K562 (cell line): ENCODE results near the gene DLAT. TPM values are rescaled to one million over a fixed set of nuclear protein-coding genes. Genes with fewer than 3 reads are reported as not detected.

Experiments
- ARID1B ChIP-seq: fragments of 450-650 bp; IDR thresholded peaks from 2 replicates; pipeline ENCODE4 v1.6.1; 2016; ENCODE audit warnings: antibody characterized with exemption, mild to moderate bottlenecking, inconsistent platforms
- DMBX1 ChIP-seq: fragments of 250-450 bp; sonication (Bioruptor Pico); IDR thresholded peaks from 2 replicates; pipeline ENCODE4 v1.8.0; 2022; ENCODE audit warnings: inconsistent platforms, mild to moderate bottlenecking, moderate library complexity, borderline replicate concordance
- HDAC8 ChIP-seq: fragments of 450-650 bp; IDR thresholded peaks from 2 replicates; pipeline ENCODE4 v1.6.1; 2016; ENCODE audit warnings: mild to moderate bottlenecking, missing genetic modification characterization, moderate library complexity, missing compliant biosample characterization
- KLF10 ChIP-seq: fragments of 250-450 bp; sonication (Bioruptor Pico); IDR thresholded peaks from 2 replicates; pipeline ENCODE4 v1.6.1; 2021; ENCODE audit warnings: matching md5 sums
- MIER1 ChIP-seq: fragments of 450-650 bp; IDR thresholded peaks from 2 replicates; pipeline ENCODE4 v1.6.1; 2016; ENCODE audit warnings: antibody characterized with exemption, mild to moderate bottlenecking, low read depth
- MTA2 ChIP-seq: fragments of 450-650 bp; IDR thresholded peaks from 2 replicates; pipeline ENCODE4 v1.6.1; 2016; ENCODE audit warnings: low read depth
- MXD1 ChIP-seq: fragments of 250-450 bp; sonication (Bioruptor Pico); IDR thresholded peaks from 2 replicates; pipeline ENCODE4 v1.8.0; 2021; ENCODE audit warnings: borderline replicate concordance, mild to moderate bottlenecking, moderate library complexity; ENCODE audit not compliant: poor library complexity, severe bottlenecking
- MYNN ChIP-seq, 2 experiments: sonication (generic); formaldehyde crosslinking in 1 of 2; IDR thresholded peaks; 2 replicates each; pipeline versions ENCODE4 v1.5.0 to v1.6.1; 2016 to 2020; ENCODE audit warnings: antibody characterized with exemption in 1 of 2, missing genetic modification reagents in 1 of 2
- NFIC ChIP-seq: fragments of 450-650 bp; IDR thresholded peaks from 2 replicates; pipeline ENCODE4 v1.6.1; 2017; ENCODE audit warnings: mild to moderate bottlenecking, inconsistent platforms
- SMARCB1 ChIP-seq: IDR thresholded peaks from 2 replicates; pipeline ENCODE4 v1.6.1; 2011; ENCODE audit warnings: improper control_type of control experiment, low read depth; ENCODE audit not compliant: insufficient read length
- SPI1 ChIP-seq: IDR thresholded peaks from 2 replicates; pipeline ENCODE4 v1.6.1; 2011; ENCODE audit warnings: low read depth, low read length, control low read depth, borderline replicate concordance
- UBTF ChIP-seq, 2 experiments: IDR thresholded peaks; 2 replicates each; pipeline ENCODE4 v1.6.1; 2012; ENCODE audit warnings: improper control_type of control experiment in 2 of 2, low read depth in 2 of 2, low read length in 2 of 2, borderline replicate concordance in 1 of 2
- ZMIZ1 ChIP-seq, 2 experiments: fragments of 150-350 bp in 1 of 2; IDR thresholded peaks; 2 replicates each; pipeline ENCODE4 v1.6.1; 2012 to 2016; ENCODE audit warnings: low read depth in 2 of 2, low read length in 2 of 2, mild to moderate bottlenecking in 1 of 2, moderate library complexity in 1 of 2
- polyA plus RNA-seq, 8 experiments: library from polyadenylated mRNA; depleted of rRNA in 4 of 8; stranded (reverse) in 5 of 8; unstranded in 3 of 8; fragments of >200 nt; fragmentation: Nextera tagmentation in 2 of 8; fragmentation: Illumina TruSeq in 1 of 8; extraction: Ambion mirVana in 2 of 8; extraction: Trizol in 1 of 8; gene quantifications; 2 replicates each; pipeline versions ENCODE4 v1.2.1 to v1.2.3, GENCODE V29; 2011 to 2014; ENCODE audit warnings: inconsistent platforms in 1 of 8, missing spikeins in 1 of 8
- total RNA-seq, 7 experiments: library from RNA; depleted of rRNA in 6 of 7; stranded (reverse); fragments of >200 nt in 6 of 7; fragmentation: Illumina TruSeq in 2 of 7; extraction: Trizol in 2 of 7; gene quantifications; 2 replicates each; pipeline versions ENCODE4 v1.2.1 to v1.2.3, GENCODE V29; 2011 to 2021; ENCODE audit warnings: low replicate concordance in 1 of 7
- TF ChIP-seq, protein P1 (sequence below): fragments of 450-650 bp; formaldehyde crosslinking; IDR thresholded peaks from 2 replicates; pipeline ENCODE4 v1.4.0; 2020; ENCODE audit warnings: mild to moderate bottlenecking, moderate library complexity
- TF ChIP-seq, protein P2 (sequence below): fragments of 250-450 bp; sonication (Bioruptor Pico); IDR thresholded peaks from 2 replicates; pipeline ENCODE4 v1.4.0; 2020
- TF ChIP-seq, protein P3 (sequence below): sonication (generic); formaldehyde crosslinking; IDR thresholded peaks from 2 replicates; pipeline ENCODE4 v1.8.0; 2022; ENCODE audit warnings: mild to moderate bottlenecking, low read depth, missing genetic modification reagents

The DLAT gene
- total and polyA plus RNA-seq, 9 of the 15 experiments (the other 6 are each of a cell fraction or from before 2014, with no cell fraction given) = 41.7 to 152 (median 105) TPM

GRCh38 chr11:112044961-112045360 lies 19.8 kb downstream of the DLAT start (continued):
- TF ChIP-seq MIER1 = no peak
- no peak for TF ChIP-seq SPI1
- TF ChIP-seq UBTF (IDR thresholded peaks at IDR 0.05; ENCODE audit: borderline replicate concordance in 1 of 2, low read depth in 2 of 2, low read length in 2 of 2) = no peak
- TF ChIP-seq, protein P1, sequence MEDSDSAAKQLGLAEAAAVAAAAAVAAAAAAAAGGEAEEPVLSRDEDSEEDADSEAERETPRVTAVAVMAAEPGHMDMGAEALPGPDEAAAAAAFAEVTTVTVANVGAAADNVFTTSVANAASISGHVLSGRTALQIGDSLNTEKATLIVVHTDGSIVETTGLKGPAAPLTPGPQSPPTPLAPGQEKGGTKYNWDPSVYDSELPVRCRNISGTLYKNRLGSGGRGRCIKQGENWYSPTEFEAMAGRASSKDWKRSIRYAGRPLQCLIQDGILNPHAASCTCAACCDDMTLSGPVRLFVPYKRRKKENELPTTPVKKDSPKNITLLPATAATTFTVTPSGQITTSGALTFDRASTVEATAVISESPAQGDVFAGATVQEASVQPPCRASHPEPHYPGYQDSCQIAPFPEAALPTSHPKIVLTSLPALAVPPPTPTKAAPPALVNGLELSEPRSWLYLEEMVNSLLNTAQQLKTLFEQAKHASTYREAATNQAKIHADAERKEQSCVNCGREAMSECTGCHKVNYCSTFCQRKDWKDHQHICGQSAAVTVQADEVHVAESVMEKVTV = no peak
- TF ChIP-seq, protein P2, sequence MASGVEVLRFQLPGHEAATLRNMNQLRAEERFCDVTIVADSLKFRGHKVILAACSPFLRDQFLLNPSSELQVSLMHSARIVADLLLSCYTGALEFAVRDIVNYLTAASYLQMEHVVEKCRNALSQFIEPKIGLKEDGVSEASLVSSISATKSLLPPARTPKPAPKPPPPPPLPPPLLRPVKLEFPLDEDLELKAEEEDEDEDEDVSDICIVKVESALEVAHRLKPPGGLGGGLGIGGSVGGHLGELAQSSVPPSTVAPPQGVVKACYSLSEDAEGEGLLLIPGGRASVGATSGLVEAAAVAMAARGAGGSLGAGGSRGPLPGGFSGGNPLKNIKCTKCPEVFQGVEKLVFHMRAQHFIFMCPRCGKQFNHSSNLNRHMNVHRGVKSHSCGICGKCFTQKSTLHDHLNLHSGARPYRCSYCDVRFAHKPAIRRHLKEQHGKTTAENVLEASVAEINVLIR (CRISPR knock-in tag) = no peak
- TF ChIP-seq MYNN (IDR thresholded peaks at IDR 0.05) = no peak; the same call in 1 of the 2 replicates
- no peak for TF ChIP-seq MYNN (CRISPR knock-in tag; IDR thresholded peaks at IDR 0.05)
- no peak for TF ChIP-seq SMARCB1
- TF ChIP-seq ARID1B = peak; percentile 93
- TF ChIP-seq DMBX1 (CRISPR knock-in tag) = peak; percentile 61; the same call in 1 of the 2 replicates
- peak; percentile 80 for TF ChIP-seq MTA2
- TF ChIP-seq, protein P3, sequence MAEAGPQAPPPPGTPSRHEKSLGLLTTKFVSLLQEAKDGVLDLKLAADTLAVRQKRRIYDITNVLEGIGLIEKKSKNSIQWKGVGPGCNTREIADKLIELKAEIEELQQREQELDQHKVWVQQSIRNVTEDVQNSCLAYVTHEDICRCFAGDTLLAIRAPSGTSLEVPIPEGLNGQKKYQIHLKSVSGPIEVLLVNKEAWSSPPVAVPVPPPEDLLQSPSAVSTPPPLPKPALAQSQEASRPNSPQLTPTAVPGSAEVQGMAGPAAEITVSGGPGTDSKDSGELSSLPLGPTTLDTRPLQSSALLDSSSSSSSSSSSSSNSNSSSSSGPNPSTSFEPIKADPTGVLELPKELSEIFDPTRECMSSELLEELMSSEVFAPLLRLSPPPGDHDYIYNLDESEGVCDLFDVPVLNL (CRISPR knock-in tag) = no peak
- TF ChIP-seq ZMIZ1 (IDR thresholded peaks at IDR 0.05; ENCODE audit: low read depth in 2 of 2, low read length in 2 of 2) = peak in 1 of 2 experiments; percentile 56; a peak in 1 of 4 replicates
- no peak for TF ChIP-seq HDAC8
- no peak for TF ChIP-seq MXD1 (CRISPR knock-in tag)
- TF ChIP-seq NFIC = peak; percentile 85
- no peak for TF ChIP-seq KLF10 (CRISPR knock-in tag)
